DLD1 (cell line): ENCODE data around the gene PCF11.

Source experiments
- in situ Hi-C: cut with HindIII; loops from 2 replicates; pipeline ENCODE4 v1.10.0; 2017; ENCODE audit warnings: low sequenced_read_pairs

PCF11 gene

DNA sequence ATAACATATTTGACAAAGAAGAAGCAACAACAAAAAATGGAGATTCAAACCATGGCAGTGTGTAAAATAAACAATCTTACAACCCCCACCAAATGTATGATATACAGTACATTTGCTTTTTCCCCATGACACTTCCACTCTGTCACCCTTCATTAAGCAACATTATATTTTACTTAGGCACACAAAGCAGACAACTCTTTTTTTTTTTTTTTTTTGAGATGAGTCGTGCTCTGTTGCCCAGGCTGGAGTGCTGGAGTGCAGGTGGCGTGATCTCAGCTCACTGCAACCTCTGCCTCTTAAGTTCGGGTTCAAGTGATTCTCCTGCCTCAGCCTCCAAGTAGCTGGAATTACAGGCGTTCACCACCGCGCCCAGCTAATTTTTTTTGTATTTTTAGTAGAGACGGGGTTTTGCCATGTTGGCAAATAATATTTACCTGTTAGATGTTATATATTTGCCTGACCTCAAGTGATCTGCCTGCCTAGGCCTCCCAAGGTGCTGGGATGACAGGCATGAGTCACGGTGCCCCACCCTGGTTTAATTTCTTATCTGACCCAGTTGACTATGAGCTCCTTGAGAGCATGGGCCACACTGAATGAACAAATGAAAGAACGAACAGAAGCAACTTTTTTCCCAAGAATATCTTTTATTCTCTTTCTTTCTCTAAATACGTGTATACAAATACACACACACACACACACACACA is 5.5 kb upstream of the PCF11 start:
- in situ Hi-C loops, result no loop called here

DNA sequence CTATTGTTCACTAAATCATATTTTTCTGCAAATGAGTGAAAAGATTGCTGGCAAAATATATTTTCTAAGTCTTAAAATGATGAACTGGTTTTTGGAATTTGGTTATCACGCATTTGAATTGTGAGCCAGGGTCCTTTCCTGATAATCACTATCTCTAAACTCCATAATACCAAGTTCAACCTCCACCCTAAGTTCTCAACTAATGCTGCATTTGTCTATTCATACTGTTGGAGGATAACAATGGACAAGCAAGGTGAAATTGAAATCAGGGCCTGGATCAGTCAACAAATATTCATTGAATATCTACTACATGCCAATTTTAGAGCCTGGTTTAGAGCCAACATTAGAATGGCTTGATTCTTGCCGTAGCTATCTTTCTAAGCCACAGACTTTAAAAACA is 4.7 kb upstream of the PCF11 start:
- in situ Hi-C loops, result no loop called here

DNA sequence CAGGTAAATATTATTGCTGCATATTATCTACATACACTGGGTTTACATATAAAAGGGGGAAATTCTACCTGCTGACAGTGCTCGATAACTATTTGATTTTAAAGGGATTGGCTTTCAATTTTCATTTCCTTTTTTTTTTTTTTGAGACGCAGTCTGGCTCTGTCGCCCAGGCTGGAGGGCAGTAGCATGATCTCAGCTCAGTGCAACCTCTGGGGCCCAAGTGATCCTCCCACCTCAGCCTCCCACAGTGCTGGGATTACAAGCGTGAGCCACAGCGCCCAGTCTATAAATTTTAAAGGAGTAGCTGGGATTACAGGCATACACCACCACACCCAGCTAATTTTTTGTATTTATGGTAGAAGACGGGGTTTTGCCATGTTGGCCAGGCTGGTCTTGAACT is 3.2 kb upstream of the PCF11 start:
- in situ Hi-C loops, result no loop called here

DNA sequence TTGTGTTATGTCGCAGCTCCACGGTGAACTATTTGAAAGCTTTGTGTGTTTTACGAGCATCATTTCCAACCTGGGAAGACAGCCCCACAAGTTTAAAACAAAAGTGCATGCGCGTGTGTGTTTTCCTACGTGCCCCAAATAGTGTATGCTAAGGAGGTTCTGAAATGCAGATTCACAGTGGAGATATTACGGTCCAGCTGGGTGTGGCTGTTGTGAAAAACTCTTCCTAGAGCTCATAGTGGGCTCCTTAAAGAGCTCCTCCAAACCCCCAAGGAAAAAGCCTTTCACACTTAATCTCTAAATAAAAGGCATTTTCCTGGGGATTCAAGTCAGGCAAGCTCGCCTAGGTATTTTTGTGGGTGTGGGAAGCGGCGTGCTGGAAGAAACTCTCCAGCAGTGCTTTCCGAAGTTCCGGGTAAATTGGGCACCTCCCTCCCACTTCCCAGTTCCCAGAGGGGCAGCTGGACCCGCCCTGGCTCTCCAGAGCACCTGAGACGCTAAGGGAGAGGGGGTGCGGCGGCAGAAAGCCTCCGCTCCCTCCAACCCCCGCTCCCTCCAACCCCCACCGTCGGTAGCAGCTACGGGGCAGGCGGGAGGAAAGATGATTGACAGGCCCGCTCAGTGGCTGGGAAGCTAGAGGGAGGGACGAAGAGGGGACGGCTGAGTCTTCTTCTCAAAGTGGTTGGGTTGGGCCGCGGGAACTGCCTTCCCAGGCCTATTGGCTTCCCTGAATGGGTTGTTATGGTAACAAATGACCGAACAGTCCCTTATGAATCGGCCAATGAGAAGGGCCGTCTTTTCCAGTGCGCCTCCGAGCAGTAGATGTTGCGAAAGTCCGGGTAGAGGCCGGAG is 561 bp upstream of the PCF11 start:
- in situ Hi-C loops, result no loop called here

DNA sequence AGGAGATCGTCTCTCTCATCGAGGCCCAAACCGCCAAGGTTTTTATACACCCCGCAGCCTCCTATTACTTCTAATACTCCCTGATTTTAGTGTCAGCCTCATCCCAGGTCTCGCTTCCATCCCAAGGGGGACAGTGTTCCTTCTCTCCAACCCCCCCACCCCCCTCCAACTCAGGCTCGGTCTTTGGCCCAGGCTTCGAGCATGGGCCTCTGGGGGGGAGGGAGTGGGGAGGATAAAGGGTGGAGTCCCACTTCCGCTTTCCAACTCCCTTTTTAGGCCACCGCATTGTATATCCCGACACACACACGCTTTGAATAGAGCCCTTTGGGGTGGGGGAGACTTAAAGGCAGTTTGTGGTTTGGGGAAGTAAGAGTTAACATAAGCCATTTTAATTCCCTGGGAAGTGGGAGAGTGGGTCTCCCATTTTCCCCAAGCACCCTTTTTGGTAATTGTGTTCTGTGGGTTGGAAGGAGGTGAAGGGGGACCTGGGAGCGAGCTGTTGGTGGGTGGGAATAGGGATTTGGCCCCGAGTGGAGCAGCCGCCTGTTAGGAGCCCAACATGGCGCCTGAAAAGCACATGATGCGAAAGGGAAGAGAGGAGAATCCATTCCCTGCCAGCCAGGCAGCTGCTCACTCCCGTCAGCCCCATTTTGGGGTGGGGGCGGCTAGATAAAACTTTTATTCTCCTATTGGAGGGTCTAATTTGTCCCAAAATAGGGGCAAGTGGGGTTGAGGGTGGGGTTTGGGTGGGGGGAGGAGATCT is 844 bp downstream of the PCF11 start:
- in situ Hi-C loops, result no loop called here

DNA sequence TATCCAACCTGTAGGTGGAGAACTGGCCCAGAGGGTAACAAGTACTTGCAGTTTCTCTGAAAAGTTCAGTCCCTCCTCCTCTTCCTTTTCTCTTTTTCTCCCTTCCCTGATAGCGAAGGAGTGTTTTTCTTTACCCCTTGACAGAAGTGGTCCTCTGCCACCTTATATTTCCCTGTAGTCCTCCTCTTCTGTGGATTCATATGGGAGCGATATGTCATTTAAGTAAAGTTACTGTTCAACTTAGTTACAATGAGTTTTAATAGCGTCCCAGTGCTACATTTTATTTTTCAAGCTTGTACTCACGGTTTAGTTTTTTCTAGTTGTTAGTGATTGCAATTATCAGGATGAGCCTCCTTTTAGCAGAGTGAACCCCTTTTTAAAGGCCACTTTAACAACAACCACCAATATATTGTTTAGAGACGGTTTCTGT is 1.4 kb downstream of the PCF11 start:
- in situ Hi-C loops, result no loop called here

DNA sequence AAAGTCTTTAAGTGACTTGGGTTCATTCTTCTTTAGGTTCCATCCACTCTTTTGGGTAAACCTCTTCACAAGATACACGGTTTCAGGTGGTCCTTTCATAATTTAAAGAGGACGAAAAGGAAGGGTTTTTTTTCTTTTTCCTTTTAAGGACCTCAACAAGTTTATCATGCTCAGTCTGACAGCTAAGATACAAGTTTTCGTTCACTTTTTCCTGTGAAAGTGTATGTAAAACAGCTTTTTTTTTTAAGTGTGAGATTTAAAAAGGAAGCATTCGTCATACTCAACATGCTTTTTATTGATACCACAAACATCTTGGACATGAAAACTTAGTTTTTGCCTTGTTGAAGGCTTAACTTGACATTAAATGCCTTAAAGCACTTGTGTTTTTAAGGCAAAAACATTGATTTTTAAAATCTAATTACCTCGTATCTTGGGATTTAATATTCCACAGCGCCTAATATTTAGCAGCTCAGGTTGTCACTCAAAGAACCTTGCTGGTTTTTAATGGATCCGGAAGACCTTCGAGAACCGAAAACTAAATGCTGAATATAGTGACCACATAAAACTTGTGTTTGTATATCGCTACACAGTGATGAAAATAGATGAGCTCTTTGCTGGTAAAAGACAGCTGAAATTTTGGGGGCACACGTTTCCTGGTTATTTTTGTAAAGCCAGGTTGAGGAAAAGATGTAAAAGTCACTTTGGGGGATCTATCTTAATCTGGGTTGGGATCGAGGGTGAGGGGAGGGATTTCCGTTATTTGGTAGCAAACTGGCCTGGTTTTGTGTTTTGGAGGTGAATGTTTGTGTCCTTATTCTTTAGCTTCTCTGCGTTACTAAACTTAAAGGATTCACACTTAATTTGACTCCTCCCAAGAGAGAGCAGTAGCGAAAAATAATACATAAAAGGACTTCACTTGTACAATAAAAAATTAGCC is 2.3 kb downstream of the PCF11 start:
- in situ Hi-C loops, result no loop called here

DNA sequence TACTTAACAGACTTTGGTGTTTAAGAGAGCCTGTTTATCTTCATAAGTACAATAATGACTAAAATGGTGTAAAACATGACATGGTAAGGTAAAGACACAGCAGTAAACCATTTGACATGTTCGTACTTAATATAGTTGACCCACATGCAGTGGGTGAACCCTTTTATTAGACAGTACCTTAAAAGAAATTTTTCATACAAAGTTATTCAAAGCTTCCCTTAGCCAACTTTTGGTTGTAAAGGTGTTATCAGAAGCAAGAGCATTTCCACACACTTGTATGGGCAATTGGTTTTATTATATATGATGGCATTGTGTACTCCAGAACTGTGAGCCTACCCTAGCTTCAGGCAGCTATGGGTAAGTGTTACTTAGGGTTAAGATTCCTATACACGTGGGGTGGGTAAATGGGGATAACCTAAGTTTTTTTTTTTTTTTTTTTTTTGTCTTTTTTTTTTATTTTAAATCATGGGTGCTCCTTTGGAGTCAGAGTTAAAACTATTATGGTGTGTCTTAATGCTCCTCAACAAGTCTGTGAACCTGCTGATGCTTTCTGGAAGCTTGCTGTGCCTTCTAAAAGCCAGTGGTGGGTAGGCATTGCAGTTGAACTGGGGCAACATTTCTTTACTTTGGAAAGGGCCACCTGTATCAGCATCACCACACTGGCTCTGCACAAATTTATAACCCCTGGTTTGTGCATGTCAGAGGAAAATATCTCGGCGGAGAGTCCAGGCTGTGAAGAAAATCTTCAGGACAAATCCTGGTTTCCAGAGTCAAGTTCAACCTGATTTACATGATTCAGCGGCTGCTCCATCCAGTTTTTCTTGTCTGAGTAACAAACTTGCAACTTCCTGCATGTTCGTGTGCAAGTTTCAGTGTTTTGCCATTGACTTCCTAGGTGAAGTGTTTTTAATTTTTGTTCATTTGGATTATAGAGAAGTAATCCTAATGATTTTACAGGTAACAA is 3.3 kb downstream of the PCF11 start:
- in situ Hi-C loops, result no loop called here

DNA sequence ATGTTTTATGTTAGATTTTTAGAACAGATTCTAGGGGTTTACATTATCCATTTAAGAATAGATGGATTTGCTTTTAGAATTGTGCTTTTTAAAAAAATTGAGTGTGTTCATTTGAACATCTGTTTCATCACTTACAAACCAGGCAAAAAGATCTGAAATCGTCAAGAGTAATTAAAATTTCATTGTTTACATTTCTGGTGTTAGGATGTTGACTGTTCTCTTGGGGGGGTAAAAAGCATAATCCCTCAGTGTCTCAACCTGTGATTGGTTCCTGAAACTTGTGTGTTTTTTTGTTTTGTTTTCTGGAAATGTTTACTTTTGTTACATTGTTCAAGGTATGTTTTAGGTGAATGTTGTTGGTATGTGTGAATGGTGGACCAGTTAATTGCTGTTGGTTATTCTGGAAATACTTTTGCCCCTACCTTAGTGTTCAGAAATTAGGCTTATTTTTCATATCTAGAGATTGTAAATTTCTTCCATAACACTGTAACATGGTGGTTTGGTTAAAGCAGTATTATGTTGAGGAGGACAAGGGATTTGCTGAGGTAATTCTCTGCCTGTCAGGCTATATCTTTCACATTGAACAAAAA is 4.8 kb downstream of the PCF11 start:
- in situ Hi-C loops, result no loop called here

DNA sequence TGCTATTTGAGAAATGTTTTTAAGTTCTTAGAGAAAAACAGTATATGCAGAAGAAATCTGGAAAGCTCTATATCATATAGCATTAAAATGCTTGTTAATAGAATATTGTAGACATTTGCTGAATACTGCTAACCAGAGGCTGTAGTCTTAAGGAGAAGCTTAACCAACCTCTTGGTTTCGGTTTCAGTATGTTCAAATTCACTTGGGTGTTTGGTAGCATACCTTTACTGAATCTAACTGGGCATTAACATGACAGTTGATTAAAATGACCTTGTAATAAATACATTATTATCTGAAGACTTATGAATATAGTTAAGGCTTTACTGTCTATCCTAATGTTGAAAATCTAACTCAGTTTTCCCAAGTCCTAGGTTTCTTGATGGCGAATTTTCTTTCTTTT is 5.4 kb downstream of the PCF11 start:
- in situ Hi-C loops, result no loop called here

DNA sequence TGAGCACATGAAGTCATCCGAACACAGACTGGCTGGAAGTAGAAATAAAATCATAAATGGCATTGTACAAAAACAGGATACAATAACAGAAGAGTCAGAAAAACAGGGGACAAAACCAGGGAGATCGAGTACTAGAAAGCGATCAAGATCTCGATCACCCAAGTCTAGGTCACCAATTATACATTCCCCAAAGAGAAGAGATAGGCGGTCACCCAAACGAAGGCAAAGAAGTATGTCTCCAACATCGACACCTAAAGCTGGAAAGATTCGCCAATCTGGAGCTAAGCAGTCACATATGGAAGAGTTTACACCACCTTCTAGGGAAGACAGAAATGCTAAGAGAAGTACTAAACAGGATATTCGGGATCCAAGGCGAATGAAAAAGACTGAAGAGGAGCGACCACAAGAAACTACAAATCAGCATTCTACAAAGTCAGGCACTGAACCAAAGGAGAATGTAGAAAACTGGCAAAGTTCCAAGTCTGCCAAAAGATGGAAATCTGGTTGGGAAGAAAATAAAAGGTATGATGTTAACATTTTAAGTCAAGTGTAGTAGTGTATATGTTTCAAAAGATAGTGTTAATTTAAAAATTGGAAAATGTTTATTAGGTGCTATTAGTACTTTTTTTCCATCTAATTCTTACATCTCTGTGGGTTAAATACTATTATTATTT is 9.4 kb downstream of the PCF11 start:
- in situ Hi-C loops, result no loop called here

DNA sequence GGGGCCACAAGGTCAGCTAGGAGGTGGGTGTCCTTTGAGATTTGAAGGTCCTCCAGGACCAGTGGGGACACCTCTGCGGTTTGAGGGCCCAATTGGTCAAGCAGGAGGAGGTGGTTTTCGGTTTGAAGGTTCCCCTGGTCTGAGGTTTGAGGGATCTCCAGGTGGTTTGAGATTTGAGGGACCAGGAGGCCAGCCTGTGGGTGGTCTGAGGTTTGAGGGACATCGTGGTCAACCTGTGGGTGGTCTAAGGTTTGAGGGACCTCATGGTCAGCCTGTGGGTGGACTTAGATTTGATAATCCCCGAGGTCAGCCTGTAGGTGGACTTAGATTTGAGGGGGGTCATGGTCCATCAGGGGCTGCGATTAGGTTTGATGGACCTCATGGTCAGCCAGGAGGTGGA is 11.8 kb downstream of the PCF11 start:
- in situ Hi-C loops, result no loop called here

DNA sequence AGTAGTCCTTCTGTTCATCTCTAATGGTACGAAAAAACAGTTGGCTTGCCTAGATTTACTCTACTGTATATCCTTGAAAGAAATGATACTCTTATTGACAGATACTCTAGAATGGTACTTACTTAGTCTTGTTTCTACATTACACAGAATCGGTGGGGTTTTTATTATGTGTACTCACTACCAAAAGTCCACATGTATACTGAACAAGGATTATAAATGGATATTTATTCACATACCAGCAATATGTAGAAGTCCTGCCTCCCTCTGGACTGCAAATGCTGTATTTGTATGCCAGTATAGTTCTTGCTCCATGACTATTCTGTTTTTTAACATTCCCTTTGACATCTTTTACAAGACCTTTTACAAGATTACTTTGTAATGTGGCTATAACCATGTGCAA is 13.9 kb downstream of the PCF11 start:
- in situ Hi-C loops, result no loop called here

DNA sequence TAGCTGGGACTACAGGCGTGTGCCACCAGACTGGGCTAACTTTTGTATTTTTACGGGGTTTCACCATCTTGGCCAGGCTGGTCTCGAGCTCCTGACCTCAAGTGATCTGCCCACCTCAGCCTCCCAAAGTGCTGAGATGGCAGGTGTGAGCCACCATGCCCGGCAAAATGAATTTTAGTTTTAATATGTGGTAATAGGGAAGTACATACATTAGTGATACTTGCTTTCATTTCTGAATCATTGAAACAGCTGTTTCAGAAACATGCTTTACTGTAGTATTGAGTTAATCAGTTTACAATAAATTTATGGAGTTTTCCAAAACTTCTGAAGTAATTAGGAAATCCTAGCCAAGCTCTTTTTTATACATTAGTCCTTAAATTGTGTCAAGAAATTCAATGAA is 15.6 kb downstream of the PCF11 start:
- in situ Hi-C loops, result no loop called here

DNA sequence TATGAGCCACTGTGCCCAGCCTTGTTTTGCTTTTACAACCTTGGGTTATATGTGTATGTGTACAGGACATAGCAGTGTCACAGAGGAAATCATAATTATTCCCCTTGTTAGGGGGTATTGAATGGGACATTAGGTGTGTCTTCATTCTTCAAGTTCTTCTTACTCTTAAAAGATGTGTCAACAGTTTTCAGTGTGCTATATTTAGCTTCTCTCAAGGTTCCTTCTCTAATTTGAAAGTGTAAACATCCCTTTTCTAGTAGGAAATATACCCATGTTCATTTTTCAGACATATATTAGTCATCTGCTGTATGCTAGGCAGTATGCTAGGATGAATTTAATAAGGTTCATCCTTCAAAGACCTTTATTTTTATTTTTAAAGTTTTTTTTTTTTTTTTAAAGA is 17.1 kb downstream of the PCF11 start:
- in situ Hi-C loops, result no loop called here

DNA sequence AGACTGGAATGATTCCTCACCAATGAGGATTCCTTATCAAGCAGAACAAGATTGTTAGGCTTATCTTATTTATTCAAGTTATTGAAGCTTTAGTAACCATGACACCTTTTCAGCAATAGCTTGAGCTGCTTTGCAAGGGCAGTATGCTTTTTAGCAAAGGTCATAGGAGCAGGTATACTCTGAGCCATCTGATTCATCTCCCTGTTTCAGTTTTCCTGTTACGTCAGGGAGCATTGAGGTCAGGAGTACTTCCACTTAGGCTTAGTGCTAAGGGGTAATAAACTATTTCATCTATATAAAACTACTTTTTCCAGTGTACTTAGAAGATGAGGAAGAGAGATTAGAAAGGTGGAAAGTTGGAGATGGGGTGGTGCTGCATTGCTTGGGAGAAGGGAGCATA is 18.9 kb downstream of the PCF11 start:
- in situ Hi-C loops, result no loop called here

DNA sequence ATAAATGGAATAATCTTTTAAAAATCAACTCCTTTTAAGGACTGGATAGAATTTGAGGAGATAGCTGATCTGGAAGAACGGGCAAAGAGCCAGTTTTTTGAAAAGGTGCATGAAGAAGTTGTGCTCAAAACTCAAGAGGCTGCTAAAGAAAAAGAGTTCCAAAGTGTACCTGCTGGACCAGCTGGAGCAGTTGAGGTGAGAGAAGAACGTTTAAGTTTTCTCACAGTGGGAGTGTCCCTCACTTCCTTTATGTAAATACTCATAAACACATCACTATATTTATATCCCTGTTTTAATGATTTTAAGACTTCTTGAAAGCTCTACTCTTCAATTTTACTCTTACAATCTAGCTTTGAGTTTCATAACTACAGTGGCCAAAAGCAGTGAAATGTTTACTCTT is 24.9 kb downstream of the PCF11 start:
- in situ Hi-C loops, result no loop called here

DNA sequence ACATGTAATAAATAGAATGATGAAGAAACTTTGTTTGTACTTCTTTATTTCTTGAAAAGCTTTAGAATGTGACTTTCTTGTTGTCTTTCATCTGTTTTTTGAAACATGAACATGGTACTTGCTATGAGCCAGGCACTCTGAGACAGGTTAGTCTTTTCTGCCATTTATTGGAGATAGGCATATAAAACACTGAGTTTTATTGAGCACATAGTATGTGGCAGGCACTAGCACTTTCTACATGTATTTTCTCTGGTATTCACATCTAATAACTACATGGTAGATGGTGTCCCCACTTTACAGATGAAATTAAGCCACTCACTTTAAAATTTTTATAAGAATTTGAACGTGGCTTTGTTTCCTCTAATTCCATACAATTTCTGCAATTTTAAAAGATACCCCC is 28.8 kb downstream of the PCF11 start:
- in situ Hi-C loops, result no loop called here

DNA sequence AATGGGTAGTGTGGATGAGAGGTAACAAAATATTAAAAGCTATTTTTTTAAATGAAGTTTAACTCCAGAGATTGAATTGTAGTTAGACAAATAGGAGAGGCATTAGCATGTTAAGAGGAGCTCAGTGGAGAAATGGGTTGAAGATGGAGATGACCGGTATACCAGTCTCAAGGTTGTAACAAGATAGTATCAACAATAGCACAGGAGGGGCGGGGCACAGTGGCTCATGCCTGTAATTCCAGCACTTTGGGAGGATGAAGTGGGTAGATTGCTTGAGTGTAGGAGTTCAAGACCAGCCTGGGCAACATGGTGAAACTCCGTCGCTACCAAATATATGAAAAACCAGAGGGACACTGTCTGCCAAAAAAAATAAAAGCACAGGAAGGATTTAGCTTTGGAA is 30.5 kb downstream of the PCF11 start:
- in situ Hi-C loops, result no loop called here
